SKM-1 (cell line): ENCODE measurements around the gene CRYGN.

ENCODE experiments used
- DNase-seq: peaks from one replicate; lab custom pipeline; 2025; ENCODE audit not compliant: unreplicated experiment; lab: John Stamatoyannopoulos, UW

Gene CRYGN

DNA sequence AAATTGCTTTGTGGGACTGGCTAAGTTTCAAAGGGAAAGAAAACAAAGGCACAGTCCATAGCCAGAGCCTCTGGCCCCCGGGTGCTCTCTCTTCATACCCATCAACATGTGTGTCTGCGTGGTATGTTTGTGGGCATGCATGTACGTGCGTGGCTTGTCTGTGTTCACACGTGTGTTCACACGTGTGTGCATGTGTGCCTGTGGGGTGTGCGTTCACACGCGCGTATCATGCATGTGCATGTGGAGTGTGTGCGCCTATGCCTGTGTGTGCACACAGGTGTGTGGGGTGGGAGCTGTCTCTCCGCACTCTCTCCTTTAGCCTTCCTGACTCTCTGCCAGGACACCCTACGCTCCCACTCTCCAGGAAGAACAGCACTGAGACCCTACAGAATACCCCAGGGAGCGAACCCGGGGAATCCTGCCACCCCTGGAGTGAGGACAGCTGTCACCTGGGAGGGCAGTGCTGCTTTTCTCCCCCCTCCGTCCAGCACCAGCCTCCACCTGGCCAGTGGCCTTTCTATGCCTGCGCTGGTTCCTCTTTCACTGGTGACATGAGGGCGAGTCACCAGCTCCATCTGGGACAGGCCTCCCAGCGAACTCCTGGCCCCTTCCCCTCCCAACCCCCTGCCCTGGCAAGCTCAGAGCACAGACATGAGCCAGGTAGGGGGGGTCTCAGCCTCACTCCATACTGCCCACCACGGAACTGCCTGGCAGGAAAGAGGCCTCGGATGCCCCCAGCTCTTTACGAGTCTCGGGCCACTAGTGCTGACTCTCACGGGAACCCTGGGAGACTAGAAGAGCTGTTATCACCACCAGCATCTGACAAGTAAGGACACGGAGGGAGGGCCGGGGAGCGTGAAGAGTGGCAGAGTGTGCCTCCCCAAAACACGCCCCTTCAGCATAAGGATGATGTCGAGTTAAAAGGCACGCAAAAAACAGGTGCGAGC is 46.6 kb downstream of the CRYGN start:
- no peak for DNase-seq

- no peak for DNase-seq
Observed at GRCh38 chr7:151392426-151392825, 47.5 kb downstream of the CRYGN start.

- no peak for DNase-seq
Observed at GRCh38 chr7:151392002-151392401, 47.9 kb downstream of the CRYGN start.

- no peak for DNase-seq
Observed at GRCh38 chr7:151391358-151391730, 48.6 kb downstream of the CRYGN start.

DNA sequence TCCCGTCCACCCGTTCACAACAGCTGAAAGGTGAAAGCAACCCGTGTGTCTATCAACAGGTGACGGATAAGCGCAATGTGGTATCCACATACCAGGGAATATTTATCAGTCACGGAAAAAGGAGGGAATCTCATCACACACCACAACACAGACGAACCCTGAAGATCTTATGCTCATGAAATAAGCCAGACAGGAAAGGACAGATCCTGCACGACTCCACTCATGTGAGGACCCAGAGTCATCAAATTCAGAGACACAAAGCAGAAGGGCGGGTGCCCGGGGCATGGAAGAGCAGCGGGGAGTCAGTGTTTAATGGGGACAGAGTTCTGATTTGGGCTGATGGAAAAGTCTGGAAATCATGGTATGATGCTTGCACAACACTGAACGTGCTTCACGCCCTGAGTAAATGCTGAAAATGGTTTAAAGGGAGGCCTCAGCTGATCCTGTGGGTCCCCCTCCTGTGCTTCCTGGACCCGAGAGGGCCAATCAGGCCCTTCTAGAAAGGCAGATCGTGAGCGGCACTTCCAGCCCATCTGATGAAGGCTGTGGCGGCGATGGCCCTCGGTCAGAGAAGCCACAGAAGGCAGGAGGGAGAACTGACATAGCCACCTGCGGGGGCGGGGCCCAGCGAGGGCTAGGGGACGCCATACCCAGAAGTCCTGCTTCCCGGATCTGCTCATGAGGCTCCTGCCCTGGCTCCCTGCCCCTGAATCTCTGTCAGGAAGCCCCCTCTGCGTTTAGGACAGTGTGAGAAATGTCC is 49.2 kb downstream of the CRYGN start:
- no peak for DNase-seq

DNA sequence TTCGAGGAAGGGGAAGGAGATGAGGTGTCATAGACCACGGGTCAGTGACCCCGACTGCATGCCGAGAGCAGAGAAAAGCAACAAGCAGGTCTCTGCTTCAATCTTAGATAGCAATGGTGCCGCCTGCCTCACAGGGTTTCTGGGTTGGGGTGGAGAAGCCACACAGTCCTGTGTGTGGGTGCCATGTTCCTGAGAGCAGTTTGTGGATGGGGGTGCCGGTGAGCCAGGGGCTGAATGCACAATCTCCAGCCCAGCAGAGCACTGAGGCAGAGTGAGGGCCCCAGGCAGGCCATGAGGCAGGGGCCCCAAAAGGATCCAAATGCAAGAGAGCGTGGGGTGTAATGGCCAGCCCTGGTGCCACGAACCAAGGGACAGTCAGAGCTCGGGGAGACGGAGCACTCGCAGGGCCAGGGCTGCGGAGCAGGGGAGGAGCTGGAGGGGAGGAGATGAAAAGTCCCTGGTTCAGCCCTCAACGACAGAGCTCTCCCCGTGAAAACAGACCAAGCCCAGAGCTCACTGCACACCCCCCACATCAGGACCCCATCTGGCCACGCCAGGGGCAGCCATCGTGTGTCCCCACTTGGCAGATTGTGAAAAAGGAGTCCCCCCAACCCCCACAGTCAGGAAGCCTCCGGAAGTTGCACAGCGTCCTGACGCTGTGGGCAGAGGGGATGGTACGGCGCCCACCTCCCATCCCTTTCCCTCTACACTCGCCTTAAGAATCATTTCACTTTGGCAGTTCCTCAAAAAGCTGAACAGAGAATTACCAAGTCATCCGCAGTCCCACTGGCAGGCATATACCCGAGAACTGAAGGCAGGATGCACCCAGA is 50.0 kb downstream of the CRYGN start:
- DNase-seq, result no peak

GRCh38 chr7:151389096-151389767 is 50.7 kb downstream of the CRYGN start:
- DNase-seq, result no peak

DNA sequence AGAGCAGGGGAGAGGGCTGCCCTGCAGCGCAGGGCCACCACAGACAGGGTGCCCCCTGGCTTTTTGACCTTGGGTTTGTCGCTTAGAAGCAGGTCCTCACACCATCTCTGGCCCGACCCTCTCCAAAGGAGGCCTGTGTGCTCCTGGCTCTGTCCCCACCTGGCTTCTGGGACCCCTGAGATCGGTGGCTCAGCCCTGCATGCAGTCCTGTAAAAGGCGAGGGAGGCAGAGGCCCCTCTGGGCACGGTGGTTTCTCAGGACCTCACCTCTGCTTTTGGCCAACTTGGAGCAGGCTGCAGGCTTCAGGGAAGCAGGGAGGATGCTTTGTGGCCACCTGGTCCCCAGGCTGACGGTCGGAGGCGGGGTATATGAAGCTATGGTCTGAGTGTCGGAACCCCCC is 51.5 kb downstream of the CRYGN start:
- no peak for DNase-seq

- DNase-seq, result no peak
Observed at GRCh38 chr7:151388007-151388297, 52.0 kb downstream of the CRYGN start.

GRCh38 chr7:151387161-151388006 is 52.6 kb downstream of the CRYGN start:
- no peak for DNase-seq

- DNase-seq, result no peak
Observed at GRCh38 chr7:151386301-151387160, 53.4 kb downstream of the CRYGN start.

GRCh38 chr7:151385626-151386300 is 54.2 kb downstream of the CRYGN start:
- no peak for DNase-seq

- DNase-seq, result no peak
Observed at GRCh38 chr7:151384776-151385625, 54.9 kb downstream of the CRYGN start.

DNA sequence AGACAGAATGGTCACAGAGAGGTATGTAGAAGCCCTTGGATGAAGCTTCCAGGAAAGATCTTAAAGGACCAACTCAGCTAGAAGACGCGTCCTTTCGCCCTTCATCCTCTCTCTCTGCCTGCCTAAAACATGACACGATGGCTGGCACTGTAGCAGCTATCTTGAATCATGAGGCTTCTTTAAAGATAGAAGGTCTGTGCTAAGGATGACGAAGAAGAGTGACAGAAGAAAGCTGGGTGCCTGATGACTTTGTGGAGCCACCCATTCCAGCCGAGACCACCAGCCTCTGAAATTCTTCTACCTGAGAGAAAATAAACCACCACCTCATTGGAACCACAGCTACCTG is 55.6 kb downstream of the CRYGN start:
- DNase-seq, result no peak

DNA sequence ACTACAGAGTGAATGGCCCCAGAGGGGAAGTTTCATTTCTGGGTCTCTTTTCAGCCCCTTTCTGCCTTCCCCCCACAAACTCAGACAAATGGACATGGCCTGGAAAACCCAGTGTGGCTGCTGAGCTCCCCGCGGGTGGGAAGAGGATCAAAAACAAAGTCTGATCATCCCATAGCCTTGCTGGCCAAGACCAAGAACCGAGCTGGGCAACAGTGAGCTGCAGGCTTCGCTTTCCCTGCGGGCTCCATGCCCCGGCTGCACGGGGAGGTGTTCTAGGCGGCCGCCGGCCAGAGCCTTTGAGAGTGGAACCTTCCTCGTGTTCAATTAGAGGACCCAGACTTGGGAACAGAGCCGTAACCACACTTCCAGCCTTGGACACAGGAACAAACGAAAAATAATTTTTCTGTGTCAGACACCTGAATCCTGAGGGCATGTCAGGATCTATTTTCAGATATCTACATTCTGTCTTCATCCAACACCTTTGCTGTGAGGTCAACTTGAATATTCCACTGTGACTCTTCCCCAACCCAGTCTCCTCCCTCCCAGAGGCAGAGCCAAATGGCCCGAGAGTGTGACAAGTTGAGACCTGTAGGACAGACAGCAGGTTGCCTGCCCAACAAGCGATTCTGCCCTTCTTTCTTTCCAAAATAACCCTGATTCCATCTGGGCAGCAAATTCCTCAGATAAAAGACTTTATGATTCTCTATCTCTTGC is 56.1 kb downstream of the CRYGN start:
- no peak for DNase-seq

DNA sequence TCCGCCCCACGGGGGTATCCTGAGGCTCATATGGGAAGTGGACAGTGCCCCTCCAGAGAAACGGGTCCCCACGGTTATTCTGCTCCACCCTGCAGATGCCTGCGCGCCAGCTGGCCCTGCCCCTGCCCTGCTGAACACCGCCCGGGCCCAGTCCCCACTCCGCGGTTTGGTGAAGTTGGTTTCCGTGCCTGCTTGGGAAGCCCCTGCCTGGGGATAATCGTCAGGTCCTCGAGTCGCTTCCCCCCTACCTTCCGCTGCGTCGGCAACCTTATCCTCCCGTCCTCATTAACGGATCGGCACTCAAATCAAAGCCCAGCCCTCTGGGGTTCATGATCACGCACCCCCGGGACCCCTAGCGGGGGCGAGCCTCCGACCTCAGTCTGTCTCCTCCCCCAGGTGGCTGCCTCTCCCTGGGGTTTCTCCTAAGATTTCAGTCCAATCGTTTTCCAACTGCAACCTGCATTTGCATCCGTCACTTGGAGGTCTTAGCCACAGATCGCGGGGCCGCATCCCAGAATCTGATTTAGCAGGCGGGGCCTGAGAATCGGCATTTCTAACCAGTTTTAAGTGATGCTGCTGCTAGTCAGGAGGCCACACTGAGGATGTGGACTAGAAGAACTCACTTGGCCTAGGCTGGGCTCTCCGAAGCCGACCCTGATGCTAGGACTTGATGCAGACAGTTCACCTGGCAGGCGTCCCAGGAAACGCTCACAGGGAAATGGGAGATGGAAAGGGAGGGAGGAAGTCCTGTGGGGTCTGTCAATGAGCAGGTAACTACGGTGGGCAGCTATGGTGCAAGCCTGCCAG is 57.7 kb downstream of the CRYGN start:
- DNase-seq, result no peak
